Measurements from ENCODE around the gene ZNF865. TPM values are rescaled to one million over a fixed set of nuclear protein-coding genes. Genes with fewer than 3 reads are reported as not detected.

The ZNF865 gene
- total RNA-seq, 1 donor from 2014 or later: 0.49 TPM

- Histone ChIP-seq H3K27me3 (no peaks in the 10 kb centered on the region), H3K27ac (no peak overlapping the region), H3F3A (ENCODE audit: low read depth) (peaks cover 5% of the 10 kb centered on the region), H2AFZ (replicated peaks) (no peak overlapping the region), H3K9ac (no peak overlapping the region), H4K20me1 (ENCODE audit: low read depth) (peaks cover 7% of the 10 kb centered on the region), H3K4me2 (no peak overlapping the region), H3K36me3 (no peaks in the 10 kb centered on the region), H3K79me2 (ENCODE audit: low read depth) (no peaks in the 10 kb centered on the region), H3K9me3 (ENCODE audit: low read depth) (no peaks in the 10 kb centered on the region), H3K4me3 (no peak overlapping the region), H3K4me1 (no peaks in the 10 kb centered on the region)
- no peaks in the 10 kb centered on the region for H3K9me3 Mint-ChIP-seq
- TF ChIP-seq CTCF (IDR thresholded peaks at IDR 0.05): no peak
- no peak for TF ChIP-seq EZH2 (IDR thresholded peaks at IDR 0.05)
- no peak for TF ChIP-seq EZH2phosphoT487 (IDR thresholded peaks at IDR 0.05)
- peaks cover 10% of the 10 kb centered on the region for H3K4me1 Mint-ChIP-seq
- peak overlapping the region; percentile 3 for H3K4me3 Mint-ChIP-seq
- H3K27me3 Mint-ChIP-seq (ENCODE audit: insufficient read depth, low read depth): peaks cover 4% of the 10 kb centered on the region
- peaks cover 25% of the 10 kb centered on the region for H3K36me3 Mint-ChIP-seq
- no peak overlapping the region for H3K27ac Mint-ChIP-seq
- no peak for DNase-seq (ENCODE audit: low spot score)
These were observed 12.0 kb downstream of the ZNF865 start for GRCh38 chr19:55617426-55617825.

GRCh38 chr19:55618426-55618825, 13.0 kb downstream of the ZNF865 start:
- peaks cover 7% of the 10 kb centered on the region for H3K27me3 Mint-ChIP-seq (ENCODE audit: insufficient read depth, low read depth)
- TF ChIP-seq CTCF (IDR thresholded peaks at IDR 0.05): no peak
- no peak for TF ChIP-seq EZH2 (IDR thresholded peaks at IDR 0.05)
- TF ChIP-seq EZH2phosphoT487 (IDR thresholded peaks at IDR 0.05): no peak

GRCh38 chr19:55619286-55619685, 13.8 kb downstream of the ZNF865 start:
- Mint-ChIP-seq H3K4me1 (peaks cover 21% of the 10 kb centered on the region), H3K27me3 (ENCODE audit: insufficient read depth, low read depth) (peaks cover 7% of the 10 kb centered on the region), H3K27ac (no peak overlapping the region), H3K4me3 (no peak overlapping the region), H3K36me3 (peaks cover 18% of the 10 kb centered on the region), H3K9me3 (no peaks in the 10 kb centered on the region)
- Histone ChIP-seq H3K4me2 (no peak overlapping the region), H3F3A (ENCODE audit: low read depth) (peaks cover 17% of the 10 kb centered on the region), H3K36me3 (no peaks in the 10 kb centered on the region), H3K27ac (no peak overlapping the region), H4K20me1 (ENCODE audit: low read depth) (peaks cover 12% of the 10 kb centered on the region), H3K9me3 (ENCODE audit: low read depth) (no peaks in the 10 kb centered on the region), H2AFZ (replicated peaks) (no peak overlapping the region), H3K9ac (no peak overlapping the region), H3K27me3 (no peaks in the 10 kb centered on the region), H3K4me3 (no peak overlapping the region), H3K4me1 (no peaks in the 10 kb centered on the region), H3K79me2 (ENCODE audit: low read depth) (peaks cover 12% of the 10 kb centered on the region)
- DNase-seq (ENCODE audit: low spot score): no peak
- TF ChIP-seq EZH2 (IDR thresholded peaks at IDR 0.05): no peak
- TF ChIP-seq CTCF (IDR thresholded peaks at IDR 0.05): no peak
- no peak for TF ChIP-seq EZH2phosphoT487 (IDR thresholded peaks at IDR 0.05)

More at GRCh38 chr19:55618426-55618825, 13.0 kb downstream of the ZNF865 start:
- no peaks in the 10 kb centered on the region for H3K27me3 ChIP-seq
- H3K27ac ChIP-seq: no peak overlapping the region
- no peak overlapping the region for H3K9ac ChIP-seq
- peaks cover 7% of the 10 kb centered on the region for H3K79me2 ChIP-seq (ENCODE audit: low read depth)
- no peak overlapping the region for H3K4me2 ChIP-seq
- DNase-seq (ENCODE audit: low spot score): no peak
- no peaks in the 10 kb centered on the region for H3K9me3 ChIP-seq (ENCODE audit: low read depth)
- no peaks in the 10 kb centered on the region for H3K36me3 ChIP-seq
- H4K20me1 ChIP-seq (ENCODE audit: low read depth): peaks cover 7% of the 10 kb centered on the region
- Mint-ChIP-seq H3K4me1 (peaks cover 15% of the 10 kb centered on the region), H3K36me3 (peaks cover 18% of the 10 kb centered on the region), H3K27ac (peak overlapping the region; percentile 82), H3K9me3 (no peaks in the 10 kb centered on the region), H3K4me3 (peak overlapping the region; percentile 33)
- no peak overlapping the region for H3K4me3 ChIP-seq
- no peak overlapping the region for H2AFZ ChIP-seq (replicated peaks)
- peaks cover 11% of the 10 kb centered on the region for H3F3A ChIP-seq (ENCODE audit: low read depth)
- no peaks in the 10 kb centered on the region for H3K4me1 ChIP-seq

Data from neural progenitor cell (in vitro differentiated cells).